ENCODE measurements around the gene EVA1A. TPM values are rescaled to one million over a fixed set of nuclear protein-coding genes. Genes with fewer than 3 reads are reported as not detected.

The EVA1A gene
- polyA plus RNA-seq, 3 donors, result not detected

DNA sequence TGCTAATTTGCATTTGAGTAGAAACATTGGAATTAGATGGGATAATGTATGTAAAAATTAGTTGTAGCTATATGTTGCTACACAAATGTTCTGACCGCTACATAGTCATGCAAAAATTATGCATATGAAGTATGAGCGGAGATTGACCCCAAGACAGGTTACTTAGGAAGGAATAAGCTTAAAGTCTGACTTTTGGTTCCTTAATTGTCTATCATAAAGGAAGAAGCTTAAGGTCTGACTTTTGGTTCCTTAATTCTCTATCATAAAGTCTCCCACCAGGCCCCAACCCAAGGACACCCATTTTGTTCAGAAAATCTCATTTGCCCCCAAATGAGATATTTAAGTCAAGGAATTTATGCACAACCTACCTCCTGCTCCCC, 106.5 kb downstream of the EVA1A start:
- no peaks in the 10 kb centered on the region for H3K4me1 Mint-ChIP-seq
- no peaks in the 10 kb centered on the region for H3K4me1 ChIP-seq (ENCODE audit: control insufficient read depth in 1 of 2, insufficient read depth in 2 of 2, low read length in 2 of 2)
- H3K4me3 ChIP-seq (replicated peaks in 1 of 3; ENCODE audit: low read depth in 2 of 3, low read length in 3 of 3), result no peak overlapping the region
- peaks cover 0 to 7% (median 2%) of the 10 kb centered on the region in 3 donors for H3K27me3 Mint-ChIP-seq (ENCODE audit: low read depth in 3 of 3)
- intact Hi-C loops (cut with micrococcal nuclease), result no loop called here
- no peak overlapping the region for H3K9ac ChIP-seq (ENCODE audit: insufficient read depth, low read length, poor library complexity, severe bottlenecking)
- no peaks in the 10 kb centered on the region for H3K79me2 ChIP-seq (ENCODE audit: insufficient read depth, low read length)
- no peaks in the 10 kb centered on the region for H3K27me3 ChIP-seq (ENCODE audit: control insufficient read depth in 2 of 2, insufficient read depth in 2 of 2, low read length in 2 of 2)
- no peak overlapping the region for H3K27ac ChIP-seq (ENCODE audit: low read depth in 1 of 2, low read length in 2 of 2)
- H3K9me3 ChIP-seq (replicated peaks in 1 of 2; ENCODE audit: control insufficient read depth in 1 of 2, insufficient read depth in 1 of 2, low read length in 2 of 2), result peaks cover 0 to 4% of the 10 kb centered on the region in 2 donors
- H3K9me3 Mint-ChIP-seq, result peaks cover 0 to 4% (median 1%) of the 10 kb centered on the region in 7 donors
- no peaks in the 10 kb centered on the region for H3K36me3 Mint-ChIP-seq
- TF ChIP-seq, protein P1, sequence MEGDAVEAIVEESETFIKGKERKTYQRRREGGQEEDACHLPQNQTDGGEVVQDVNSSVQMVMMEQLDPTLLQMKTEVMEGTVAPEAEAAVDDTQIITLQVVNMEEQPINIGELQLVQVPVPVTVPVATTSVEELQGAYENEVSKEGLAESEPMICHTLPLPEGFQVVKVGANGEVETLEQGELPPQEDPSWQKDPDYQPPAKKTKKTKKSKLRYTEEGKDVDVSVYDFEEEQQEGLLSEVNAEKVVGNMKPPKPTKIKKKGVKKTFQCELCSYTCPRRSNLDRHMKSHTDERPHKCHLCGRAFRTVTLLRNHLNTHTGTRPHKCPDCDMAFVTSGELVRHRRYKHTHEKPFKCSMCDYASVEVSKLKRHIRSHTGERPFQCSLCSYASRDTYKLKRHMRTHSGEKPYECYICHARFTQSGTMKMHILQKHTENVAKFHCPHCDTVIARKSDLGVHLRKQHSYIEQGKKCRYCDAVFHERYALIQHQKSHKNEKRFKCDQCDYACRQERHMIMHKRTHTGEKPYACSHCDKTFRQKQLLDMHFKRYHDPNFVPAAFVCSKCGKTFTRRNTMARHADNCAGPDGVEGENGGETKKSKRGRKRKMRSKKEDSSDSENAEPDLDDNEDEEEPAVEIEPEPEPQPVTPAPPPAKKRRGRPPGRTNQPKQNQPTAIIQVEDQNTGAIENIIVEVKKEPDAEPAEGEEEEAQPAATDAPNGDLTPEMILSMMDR (IDR thresholded peaks at IDR 0.05), result no peak
- DNase-seq, result no peak
- H3K4me3 Mint-ChIP-seq, result no peak overlapping the region
- H3K27ac Mint-ChIP-seq, result no peak overlapping the region
- WGBS (ENCODE audit: insufficient coverage), result 88% methylated on average over 2 of the region's 2 CpGs
- no peaks in the 10 kb centered on the region for H4K20me1 ChIP-seq (ENCODE audit: insufficient read depth, low read length)
- no peak overlapping the region for H3K4me2 ChIP-seq (replicated peaks; ENCODE audit: extremely low read depth, low read length, poor library complexity, severe bottlenecking)
- no peak overlapping the region for H2AFZ ChIP-seq (ENCODE audit: insufficient read depth, low read depth, low read length, poor library complexity, severe bottlenecking)
- no peaks in the 10 kb centered on the region for H3K36me3 ChIP-seq (replicated peaks in 1 of 2; ENCODE audit: control insufficient read depth in 1 of 2, insufficient read depth in 2 of 2, low read length in 2 of 2)

DNA sequence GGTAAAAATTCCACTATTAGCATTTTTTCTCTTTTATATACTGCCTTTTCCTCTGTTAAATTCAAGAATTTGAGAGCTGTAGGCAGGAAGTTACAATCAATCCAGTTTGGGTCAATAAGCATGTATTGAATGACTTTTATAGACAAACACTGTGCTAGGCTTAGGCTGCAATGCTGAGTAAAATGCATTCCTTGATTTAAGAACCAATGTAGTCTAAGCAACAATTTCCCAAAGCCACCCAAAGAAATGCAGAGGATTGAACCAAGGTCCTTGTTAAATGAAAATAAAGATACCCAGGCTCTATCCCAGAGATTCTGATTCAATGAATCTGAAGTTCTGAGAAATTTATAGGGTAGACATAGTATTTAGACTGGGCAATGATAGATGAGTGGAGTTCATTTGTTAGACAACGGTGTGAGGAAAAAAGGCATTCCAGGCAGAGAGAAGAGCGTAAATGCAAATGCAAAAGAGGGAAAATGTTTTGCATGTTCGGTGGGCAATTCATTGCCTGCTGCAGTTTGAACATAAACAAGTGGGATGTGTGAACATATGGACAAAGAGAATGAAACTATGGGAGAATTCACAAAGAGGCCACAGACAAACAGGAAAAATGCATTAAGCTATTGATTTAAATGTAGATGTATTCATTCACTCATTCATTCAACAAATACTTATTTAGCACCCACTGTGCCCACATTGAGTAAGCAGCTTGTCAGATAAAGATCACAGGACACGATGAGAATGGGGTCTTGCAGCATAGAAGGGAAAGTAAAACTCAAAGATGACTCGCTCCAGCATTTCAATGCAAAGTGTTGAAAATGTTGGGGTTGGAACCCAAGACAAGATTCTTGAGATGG, 107.1 kb downstream of the EVA1A start:
- Mint-ChIP-seq H3K9me3 (peaks cover 0 to 8% (median 2%) of the 10 kb centered on the region in 7 donors), H3K4me3 (no peak overlapping the region), H3K27me3 (ENCODE audit: low read depth in 3 of 3) (peaks cover 0 to 7% (median 2%) of the 10 kb centered on the region in 3 donors), H3K27ac (no peak overlapping the region), H3K4me1 (no peaks in the 10 kb centered on the region), H3K36me3 (no peaks in the 10 kb centered on the region)
- H3K4me1 ChIP-seq (ENCODE audit: control insufficient read depth in 1 of 2, insufficient read depth in 2 of 2, low read length in 2 of 2), result no peaks in the 10 kb centered on the region
- H3K27ac ChIP-seq (ENCODE audit: low read depth in 1 of 2, low read length in 2 of 2), result no peak overlapping the region
- intact Hi-C loops (cut with micrococcal nuclease), result no loop called here
- no peaks in the 10 kb centered on the region for H3K79me2 ChIP-seq (ENCODE audit: insufficient read depth, low read length)
- H3K36me3 ChIP-seq (replicated peaks in 1 of 2; ENCODE audit: control insufficient read depth in 1 of 2, insufficient read depth in 2 of 2, low read length in 2 of 2), result no peaks in the 10 kb centered on the region
- DNase-seq, result no peak
- H2AFZ ChIP-seq (ENCODE audit: insufficient read depth, low read depth, low read length, poor library complexity, severe bottlenecking), result no peak overlapping the region
- H3K9ac ChIP-seq (ENCODE audit: insufficient read depth, low read length, poor library complexity, severe bottlenecking), result no peak overlapping the region
- no peaks in the 10 kb centered on the region for H4K20me1 ChIP-seq (ENCODE audit: insufficient read depth, low read length)
- H3K4me3 ChIP-seq (replicated peaks in 1 of 3; ENCODE audit: low read depth in 2 of 3, low read length in 3 of 3), result no peak overlapping the region
- no peaks in the 10 kb centered on the region for H3K27me3 ChIP-seq (ENCODE audit: control insufficient read depth in 2 of 2, insufficient read depth in 2 of 2, low read length in 2 of 2)
- peaks cover 0 to 8% of the 10 kb centered on the region in 2 donors for H3K9me3 ChIP-seq (replicated peaks in 1 of 2; ENCODE audit: control insufficient read depth in 1 of 2, insufficient read depth in 1 of 2, low read length in 2 of 2)
- no peak overlapping the region for H3K4me2 ChIP-seq (replicated peaks; ENCODE audit: extremely low read depth, low read length, poor library complexity, severe bottlenecking)
- TF ChIP-seq, protein P1 (IDR thresholded peaks at IDR 0.05), result no peak
- 86% methylated on average over 4 of the region's 5 CpGs for WGBS (ENCODE audit: insufficient coverage)

Measured in CD14-positive monocyte (primary cell).